ENCODE results near the gene BTBD7.
"Not testable (repeated sequence)": the region's sequence is repeated elsewhere in the genome, so short reads cannot be mapped to it uniquely, and the experiment has no call there.

GRCh38 chr14:93233078-93233477, 99.8 kb downstream of the BTBD7 start:
- TF ChIP-seq CTCF (IDR thresholded peaks at IDR 0.05; ENCODE audit: low read depth, low read length); POLR2A (IDR thresholded peaks at IDR 0.05; ENCODE audit: extremely low read depth, insufficient read length); MYC (IDR thresholded peaks at IDR 0.05; ENCODE audit: low read depth, low read length); MAX (IDR thresholded peaks at IDR 0.05; ENCODE audit: low read depth, low read length): not testable (repeated sequence)
